ENCODE measurements around the gene KIN.
A peak's percentile ranks its signal among the peaks of the same experiment; 100 is the strongest.
"Not testable (repeated sequence)": the region's sequence is repeated elsewhere in the genome, so short reads cannot be mapped to it uniquely, and the experiment has no call there.

KIN gene

GRCh38 chr10:7792541-7792940, 4.7 kb upstream of the KIN start:
- H3K9ac ChIP-seq (ENCODE audit: low read depth, low read length): no peak overlapping the region
- H3K9me3 ChIP-seq (ENCODE audit: insufficient read depth, low read depth, low read length): no peaks in the 10 kb centered on the region
- no peak overlapping the region for H3K4me3 ChIP-seq (ENCODE audit: low read length)
- peaks cover 35% of the 10 kb centered on the region for H3K36me3 ChIP-seq (ENCODE audit: insufficient read depth, low read depth, low read length)
- H3K4me1 ChIP-seq (ENCODE audit: insufficient read depth, low read length): no peaks in the 10 kb centered on the region; the same call in 1 of the 2 replicates
- no peaks in the 10 kb centered on the region for H3K27me3 ChIP-seq (ENCODE audit: insufficient read depth, low read length)
- H3K27ac ChIP-seq (ENCODE audit: low read length): no peak overlapping the region

GRCh38 chr10:7789390-7789789, 1.6 kb upstream of the KIN start:
- Histone ChIP-seq H3K4me3 (ENCODE audit: low read length) (peak overlapping the region; percentile 99), H3K9me3 (ENCODE audit: insufficient read depth, low read depth, low read length) (no peaks in the 10 kb centered on the region), H3K27me3 (ENCODE audit: insufficient read depth, low read length) (no peaks in the 10 kb centered on the region), H3K36me3 (ENCODE audit: insufficient read depth, low read depth, low read length) (peaks cover 19% of the 10 kb centered on the region; the same call in 1 of the 2 replicates), H3K27ac (ENCODE audit: low read length) (no peak overlapping the region), H3K9ac (ENCODE audit: low read depth, low read length) (peak overlapping the region; percentile 94; the same call in 1 of the 2 replicates), H3K4me1 (ENCODE audit: insufficient read depth, low read length) (peaks cover 3% of the 10 kb centered on the region; the same call in 1 of the 2 replicates)

- Histone ChIP-seq H3K36me3 (ENCODE audit: insufficient read depth, low read depth, low read length) (peaks cover 24% of the 10 kb centered on the region), H3K27ac (ENCODE audit: low read length) (peak overlapping the region; percentile 85), H3K4me3 (ENCODE audit: low read length) (peak overlapping the region; percentile 99), H3K27me3 (ENCODE audit: insufficient read depth, low read length) (no peaks in the 10 kb centered on the region), H3K9me3 (ENCODE audit: insufficient read depth, low read depth, low read length) (no peaks in the 10 kb centered on the region), H3K9ac (ENCODE audit: low read depth, low read length) (peak overlapping the region; percentile 94), H3K4me1 (ENCODE audit: insufficient read depth, low read length) (peaks cover 3% of the 10 kb centered on the region; the same call in 1 of the 2 replicates)
Observed at GRCh38 chr10:7788639-7789286, 970 bp upstream of the KIN start.

- Histone ChIP-seq H3K27ac (ENCODE audit: low read length) (no peak overlapping the region), H3K36me3 (ENCODE audit: insufficient read depth, low read depth, low read length) (peaks cover 18% of the 10 kb centered on the region), H3K4me3 (ENCODE audit: low read length) (peak overlapping the region; percentile 99), H3K9ac (ENCODE audit: low read depth, low read length) (peak overlapping the region; percentile 94), H3K4me1 (ENCODE audit: insufficient read depth, low read length) (peaks cover 3% of the 10 kb centered on the region; the same call in 1 of the 2 replicates), H3K27me3 (ENCODE audit: insufficient read depth, low read length) (no peaks in the 10 kb centered on the region), H3K9me3 (ENCODE audit: insufficient read depth, low read depth, low read length) (no peaks in the 10 kb centered on the region)
Observed at GRCh38 chr10:7787150-7787856, 490 bp downstream of the KIN start.

GRCh38 chr10:7786430-7786829, 1.4 kb downstream of the KIN start:
- Histone ChIP-seq H3K36me3 (ENCODE audit: insufficient read depth, low read depth, low read length) (peaks cover 12% of the 10 kb centered on the region), H3K4me1 (ENCODE audit: insufficient read depth, low read length) (peaks cover 3% of the 10 kb centered on the region; the same call in 1 of the 2 replicates), H3K27me3 (ENCODE audit: insufficient read depth, low read length) (no peaks in the 10 kb centered on the region), H3K9me3 (ENCODE audit: insufficient read depth, low read depth, low read length) (no peaks in the 10 kb centered on the region), H3K4me3 (ENCODE audit: low read length) (peak overlapping the region; percentile 99), H3K27ac (ENCODE audit: low read length) (no peak overlapping the region), H3K9ac (ENCODE audit: low read depth, low read length) (peak overlapping the region; percentile 94; the same call in 1 of the 2 replicates)

- H3K4me3 ChIP-seq (ENCODE audit: low read length): not testable (repeated sequence)
- H3K36me3 ChIP-seq (ENCODE audit: insufficient read depth, low read depth, low read length): peaks cover 49% of the 10 kb centered on the region
Observed at GRCh38 chr10:7782194-7782593, 5.6 kb downstream of the KIN start.

GRCh38 chr10:7776777-7777176, 11.0 kb downstream of the KIN start:
- Histone ChIP-seq H3K9ac (ENCODE audit: low read depth, low read length) (no peak overlapping the region), H3K4me3 (ENCODE audit: low read length) (no peak overlapping the region), H3K36me3 (ENCODE audit: insufficient read depth, low read depth, low read length) (peaks cover 88% of the 10 kb centered on the region), H3K4me1 (ENCODE audit: insufficient read depth, low read length) (no peaks in the 10 kb centered on the region), H3K27ac (ENCODE audit: low read length) (no peak overlapping the region), H3K9me3 (ENCODE audit: insufficient read depth, low read depth, low read length) (no peaks in the 10 kb centered on the region), H3K27me3 (ENCODE audit: insufficient read depth, low read length) (no peaks in the 10 kb centered on the region)

More at GRCh38 chr10:7782194-7782593, 5.6 kb downstream of the KIN start:
- not testable (repeated sequence) for H3K4me1 ChIP-seq (ENCODE audit: insufficient read depth, low read length); H3K27me3 ChIP-seq (ENCODE audit: insufficient read depth, low read length); H3K27ac ChIP-seq (ENCODE audit: low read length); H3K9me3 ChIP-seq (ENCODE audit: insufficient read depth, low read depth, low read length); H3K9ac ChIP-seq (ENCODE audit: low read depth, low read length)

GRCh38 chr10:7773845-7774801, 13.7 kb downstream of the KIN start:
- Histone ChIP-seq H3K27me3 (ENCODE audit: insufficient read depth, low read length) (no peaks in the 10 kb centered on the region), H3K4me1 (ENCODE audit: insufficient read depth, low read length) (no peaks in the 10 kb centered on the region), H3K36me3 (ENCODE audit: insufficient read depth, low read depth, low read length) (peaks cover 84% of the 10 kb centered on the region), H3K27ac (ENCODE audit: low read length) (no peak overlapping the region), H3K9me3 (ENCODE audit: insufficient read depth, low read depth, low read length) (no peaks in the 10 kb centered on the region), H3K4me3 (ENCODE audit: low read length) (no peak overlapping the region), H3K9ac (ENCODE audit: low read depth, low read length) (no peak overlapping the region)

- no peak overlapping the region for H3K27ac ChIP-seq (ENCODE audit: low read length)
- no peaks in the 10 kb centered on the region for H3K27me3 ChIP-seq (ENCODE audit: insufficient read depth, low read length)
- no peak overlapping the region for H3K9ac ChIP-seq (ENCODE audit: low read depth, low read length)
- H3K9me3 ChIP-seq (ENCODE audit: insufficient read depth, low read depth, low read length): no peaks in the 10 kb centered on the region
- no peaks in the 10 kb centered on the region for H3K4me1 ChIP-seq (ENCODE audit: insufficient read depth, low read length)
- no peak overlapping the region for H3K4me3 ChIP-seq (ENCODE audit: low read length)
- H3K36me3 ChIP-seq (ENCODE audit: insufficient read depth, low read depth, low read length): peaks cover 89% of the 10 kb centered on the region
Observed at GRCh38 chr10:7768417-7768816, 19.4 kb downstream of the KIN start.

- Histone ChIP-seq H3K9me3 (ENCODE audit: insufficient read depth, low read depth, low read length) (no peaks in the 10 kb centered on the region), H3K36me3 (ENCODE audit: insufficient read depth, low read depth, low read length) (peaks cover 90% of the 10 kb centered on the region)
Observed at GRCh38 chr10:7767209-7767608, 20.6 kb downstream of the KIN start.

GRCh38 chr10:7766241-7766640, 21.6 kb downstream of the KIN start:
- peaks cover 93% of the 10 kb centered on the region for H3K36me3 ChIP-seq (ENCODE audit: insufficient read depth, low read depth, low read length)
- H3K27ac ChIP-seq (ENCODE audit: low read length): no peak overlapping the region
- no peak overlapping the region for H3K4me3 ChIP-seq (ENCODE audit: low read length)
- no peaks in the 10 kb centered on the region for H3K27me3 ChIP-seq (ENCODE audit: insufficient read depth, low read length)
- H3K9ac ChIP-seq (ENCODE audit: low read depth, low read length): no peak overlapping the region
- H3K4me1 ChIP-seq (ENCODE audit: insufficient read depth, low read length): no peaks in the 10 kb centered on the region
- H3K9me3 ChIP-seq (ENCODE audit: insufficient read depth, low read depth, low read length): no peaks in the 10 kb centered on the region

More at GRCh38 chr10:7767209-7767608, 20.6 kb downstream of the KIN start:
- no peaks in the 10 kb centered on the region for H3K4me1 ChIP-seq (ENCODE audit: insufficient read depth, low read length)
- H3K27me3 ChIP-seq (ENCODE audit: insufficient read depth, low read length): no peaks in the 10 kb centered on the region
- H3K9ac ChIP-seq (ENCODE audit: low read depth, low read length): no peak overlapping the region
- no peak overlapping the region for H3K27ac ChIP-seq (ENCODE audit: low read length)
- no peak overlapping the region for H3K4me3 ChIP-seq (ENCODE audit: low read length)

All from iPS-20b (cell line).